C4-2B (cell line): ENCODE data around the gene DRD1.

Source experiments
- H3K27ac ChIP-seq: fragments of 450-650 bp; 2 replicates; pipeline ENCODE4 v1.5.1; 2017
- CTCF ChIP-seq: fragments of 450-650 bp; conservative IDR thresholded peaks from 2 replicates; pipeline ENCODE4 v1.5.1; 2017; ENCODE audit warnings: mild to moderate bottlenecking
- ZFX ChIP-seq: fragments of 450-650 bp; IDR thresholded peaks from 2 replicates; pipeline ENCODE4 v1.6.1; 2017

Gene DRD1

GRCh38 chr5:175393897-175394296 lies 50.1 kb downstream of the DRD1 start:
- TF ChIP-seq CTCF = no peak
- no peak for TF ChIP-seq ZFX
- no peak overlapping the region for H3K27ac ChIP-seq

- no peak for TF ChIP-seq ZFX
- no peak for TF ChIP-seq CTCF
- no peak overlapping the region for H3K27ac ChIP-seq
Measured at GRCh38 chr5:175392236-175392635, 51.7 kb downstream of the DRD1 start.

- TF ChIP-seq ZFX = no peak
- no peak for TF ChIP-seq CTCF
- no peak overlapping the region for H3K27ac ChIP-seq
Measured at GRCh38 chr5:175390352-175391083, 53.5 kb downstream of the DRD1 start.
